Heart left ventricle (tissue), 16 donors: ENCODE results near the gene UBA6. TPM values are rescaled to one million over a fixed set of nuclear protein-coding genes. Genes with fewer than 3 reads are reported as not detected.

ENCODE experiments used
- ATAC-seq, 4 donors: fragments of 200-7000 bp; cut with Tn5 transposase; one replicate each; pipeline ENCODE4 v1.9.1; 2020 to 2022; ENCODE audit warnings: moderate library complexity in 4 of 4, mild to moderate bottlenecking in 3 of 4, moderate number of reproducible peaks in 1 of 4
- DNase-seq, 5 donors: peaks; one replicate each; pipeline ENCODE4 v3.0.0-alpha.2; 2020
- H3K27ac ChIP-seq, 12 donors: fragments of 200-600 bp; sonication (generic) in 4 of 12; one replicate each; pipeline versions ENCODE4 v1.5.0 to v1.8.0; 2016 to 2022; ENCODE audit warnings: mild to moderate bottlenecking in 2 of 12
- H3K27me3 ChIP-seq, 9 donors: fragments of 200-600 bp; sonication (generic) in 2 of 9; one replicate each; pipeline versions ENCODE4 v1.5.1 to v1.8.0; 2016 to 2022; ENCODE audit warnings: mild to moderate bottlenecking in 3 of 9
- H3K36me3 ChIP-seq, 9 donors: fragments of 200-600 bp; sonication (generic) in 2 of 9; one replicate each; pipeline versions ENCODE4 v1.5.0 to v1.8.0; 2018 to 2022; ENCODE audit warnings: mild to moderate bottlenecking in 2 of 9
- H3K4me1 ChIP-seq, 12 donors: fragments of 200-600 bp; sonication (generic) in 4 of 12; one replicate each; pipeline versions ENCODE4 v1.5.0 to v1.8.0; 2016 to 2022; ENCODE audit warnings: mild to moderate bottlenecking in 3 of 12
- H3K4me3 ChIP-seq, 12 donors: fragments of 200-600 bp; sonication (generic) in 4 of 12; one replicate each; pipeline versions ENCODE4 v1.5.0 to v1.8.0; 2017 to 2022; ENCODE audit warnings: mild to moderate bottlenecking in 9 of 12, moderate library complexity in 4 of 12
- H3K9me3 ChIP-seq, 12 donors: fragments of 200-600 bp; sonication (generic) in 4 of 12; one replicate each; pipeline versions ENCODE4 v1.5.0 to v1.8.0; 2016 to 2022; ENCODE audit warnings: mild to moderate bottlenecking in 1 of 12
- CTCF ChIP-seq, 12 donors: fragments of 200-600 bp; sonication (generic) in 4 of 12; IDR thresholded peaks; one replicate each; pipeline versions ENCODE4 v1.5.0 to v1.8.0; 2018 to 2022; ENCODE audit warnings: antibody characterized with exemption in 12 of 12, mild to moderate bottlenecking in 5 of 12
- POLR2A ChIP-seq, 2 donors: fragments of 450-650 bp; IDR thresholded peaks; one replicate each; pipeline ENCODE4 v1.6.1; 2017; ENCODE audit warnings: antibody characterized with exemption in 2 of 2, mild to moderate bottlenecking in 2 of 2, moderate library complexity in 2 of 2
- WGBS, 4 donors: extraction: QIAGEN DNeasy Blood & Tissue Kit in 2 of 4; methylation state at CpG; one replicate each; pipeline versions ENCODE4 v1.1.5 to v1.1.7; 2013 to 2018; 5-methylcytosine and 5-hydroxymethylcytosine counted together
- intact Hi-C, 10 donors: fragments of 100-400 bp; cut with DNase I; formaldehyde crosslinking; loops; one replicate each; pipeline versions ENCODE4 v1.11.1 to v1.14.2; 2022
- polyA plus RNA-seq, 2 donors: library from polyadenylated mRNA; stranded (reverse); fragments of 200-250 nt; gene quantifications; one replicate each; pipeline ENCODE4 v1.2.3, GENCODE V29; 2013
- total RNA-seq, 9 donors: library from RNA; depleted of rRNA in 2 of 9; stranded (reverse); fragments of >200 nt in 2 of 9; fragmentation: NEBNext Ultra II Directional in 3 of 9; extraction: Animal tissue kit (Norgen Biotek cat#: 25700) in 3 of 9; gene quantifications; one replicate each; pipeline versions ENCODE4 v1.1.0 to v1.2.4, GENCODE V29; 2016 to 2023
- donor health status: ischemic (EF 13 %, LVEDD 7.1; RV severe dilation, severe dysfunction).
- donor health status: healthy with polysubstance abuse.
- donor health status: DM: no; HTN: yes; CAD: no.
- donor health status: DM: no; HTN: no; CAD: no.
- donor health status: ischemic (EF 25% LVEDD 6.9; RV normal size, moderate dysfunction).
- donor health status: ischemic (EF 25% LVEDD 5.7; RV mildly dilated, moderate dysfunction).
- donor health status: healthy.
- donor health status: DM: yes; HTN: yes; CAD: no.
- donor health status: ischemic (EF 35%, LVEDD 5.7; RV mildly dilated, moderate dysfunction).
- donor health status: nonischemic (EF 11% LVEDD 7.7; RV severe dilation, severe dysfunction).
- donor health status: DM: yes; HTN: yes; CAD: no.
- donor health status: PGD.
- donor health status: ischemic (EF 29% LVEDD 5.4; RV normal size, mild dysfunction).
- donor health status: nonischemic (EF 23%, LVEDD 6.1; RV moderate dilation, normal function).

UBA6 gene
- total and polyA plus RNA-seq, 11 donors, result 3.1 to 35.3 (median 19.7) TPM

GRCh38 chr4:67624939-67625338 lies 76.0 kb downstream of the UBA6 start:
- intact Hi-C loops, result loop anchor here in 1 of 10 donors (5.0 kb wide), 1 partner anchor 42 kb away; no protein-coding TSS in a partner anchor
- WGBS, 4 donors, result 75 to 77% (median 76%) methylated on average over 3 of the region's 3 CpGs
- peaks cover 0 to 100% (median 91%) of the 10 kb centered on the region in 9 donors for H3K36me3 ChIP-seq

GRCh38 chr4:67616478-67616877 lies 84.5 kb downstream of the UBA6 start:
- no peak overlapping the region for H3K27ac ChIP-seq
- H3K9me3 ChIP-seq, result peaks cover 0 to 24% (median 0%) of the 10 kb centered on the region in 12 donors
- no peaks in the 10 kb centered on the region for H3K4me1 ChIP-seq
- WGBS, 4 donors, result 83 to 94% (median 87%) methylated on average over 1 of the region's 1 CpG
- no peak for DNase-seq
- H3K36me3 ChIP-seq, result peaks cover 0 to 69% (median 46%) of the 10 kb centered on the region in 9 donors
- no peaks in the 10 kb centered on the region for H3K27me3 ChIP-seq
- no peak for ATAC-seq
- H3K4me3 ChIP-seq, result no peak overlapping the region
- TF ChIP-seq POLR2A (IDR thresholded peaks at IDR 0.05) (no peak), CTCF (IDR thresholded peaks at IDR 0.05) (no peak)
- intact Hi-C loops, result no loop called here

More at GRCh38 chr4:67624939-67625338, 76.0 kb downstream of the UBA6 start:
- TF ChIP-seq CTCF (IDR thresholded peaks at IDR 0.05) (no peak), POLR2A (IDR thresholded peaks at IDR 0.05) (no peak)
- Histone ChIP-seq H3K4me1 (no peaks in the 10 kb centered on the region), H3K4me3 (no peak overlapping the region), H3K27ac (no peak overlapping the region), H3K9me3 (no peaks in the 10 kb centered on the region), H3K27me3 (no peaks in the 10 kb centered on the region)
- DNase-seq, result no peak
- no peak for ATAC-seq

- Histone ChIP-seq H3K9me3 (peaks cover 0 to 32% (median under 1%) of the 10 kb centered on the region in 12 donors), H3K27ac (no peak overlapping the region), H3K27me3 (no peaks in the 10 kb centered on the region), H3K4me1 (no peaks in the 10 kb centered on the region), H3K36me3 (peaks cover 0 to 55% (median 32%) of the 10 kb centered on the region in 9 donors), H3K4me3 (no peak overlapping the region)
- TF ChIP-seq CTCF (IDR thresholded peaks at IDR 0.05) (no peak), POLR2A (IDR thresholded peaks at IDR 0.05) (no peak)
- intact Hi-C loops, result no loop called here
- DNase-seq (no peak), ATAC-seq (no peak)
- WGBS, 4 donors, result 96 to 99% (median 97%) methylated on average over 5 of the region's 5 CpGs
These were observed 85.8 kb downstream of the UBA6 start for GRCh38 chr4:67615119-67615518.

- DNase-seq, result no peak
- intact Hi-C loops, result no loop called here
- Histone ChIP-seq H3K9me3 (peaks cover 0 to 41% (median 5%) of the 10 kb centered on the region in 12 donors), H3K36me3 (peaks cover 0 to 46% (median 23%) of the 10 kb centered on the region in 9 donors), H3K4me3 (no peak overlapping the region), H3K27ac (no peak overlapping the region), H3K4me1 (no peaks in the 10 kb centered on the region), H3K27me3 (no peaks in the 10 kb centered on the region)
- WGBS, 4 donors, result 96 to 98% (median 96%) methylated on average over 4 of the region's 4 CpGs
- TF ChIP-seq CTCF (IDR thresholded peaks at IDR 0.05) (no peak), POLR2A (IDR thresholded peaks at IDR 0.05) (no peak)
- no peak for ATAC-seq
These were observed 86.8 kb downstream of the UBA6 start for GRCh38 chr4:67614186-67614585.
